ENCODE measurements around the gene MYO6. TPM values are rescaled to one million over a fixed set of nuclear protein-coding genes. Genes with fewer than 3 reads are reported as not detected.

The MYO6 gene
- total RNA-seq, 2 experiments from 2014 or later, result not detected

DNA sequence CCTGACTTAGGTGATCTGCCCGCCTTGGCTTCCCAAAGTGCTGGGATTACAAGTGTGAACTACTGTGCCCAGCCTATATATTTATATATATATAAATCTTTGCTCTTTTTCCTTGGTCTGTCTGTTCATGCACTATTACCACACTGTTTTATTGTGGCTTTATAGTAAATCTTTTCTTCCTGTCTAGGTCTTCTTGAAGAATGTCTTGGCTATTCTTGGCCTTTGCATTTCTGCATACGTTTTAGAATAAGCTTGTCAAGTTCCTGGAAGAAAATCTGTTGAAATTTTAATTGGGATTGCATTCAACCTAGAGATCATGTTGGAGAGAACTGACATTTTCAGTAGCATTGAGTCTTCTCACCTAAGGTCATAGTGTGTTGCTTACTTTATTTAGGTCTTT is 37.1 kb downstream of the MYO6 start:
- POLR2A ChIA-PET, result no interaction called here
- no TSS peak for BruUV-seq (replicated peaks)
- no peak overlapping the region for H3K4me2 ChIP-seq (ENCODE audit: low read length)
- CTCF ChIA-PET (ENCODE audit: unreplicated experiment), result no interaction called here
- intact Hi-C loops (cut with micrococcal nuclease; ENCODE audit: unreplicated experiment), result no loop called here
- no peaks in the 10 kb centered on the region for H3K9me2 ChIP-seq (ENCODE audit: insufficient read depth, low read length)
- TF ChIP-seq, protein P1, sequence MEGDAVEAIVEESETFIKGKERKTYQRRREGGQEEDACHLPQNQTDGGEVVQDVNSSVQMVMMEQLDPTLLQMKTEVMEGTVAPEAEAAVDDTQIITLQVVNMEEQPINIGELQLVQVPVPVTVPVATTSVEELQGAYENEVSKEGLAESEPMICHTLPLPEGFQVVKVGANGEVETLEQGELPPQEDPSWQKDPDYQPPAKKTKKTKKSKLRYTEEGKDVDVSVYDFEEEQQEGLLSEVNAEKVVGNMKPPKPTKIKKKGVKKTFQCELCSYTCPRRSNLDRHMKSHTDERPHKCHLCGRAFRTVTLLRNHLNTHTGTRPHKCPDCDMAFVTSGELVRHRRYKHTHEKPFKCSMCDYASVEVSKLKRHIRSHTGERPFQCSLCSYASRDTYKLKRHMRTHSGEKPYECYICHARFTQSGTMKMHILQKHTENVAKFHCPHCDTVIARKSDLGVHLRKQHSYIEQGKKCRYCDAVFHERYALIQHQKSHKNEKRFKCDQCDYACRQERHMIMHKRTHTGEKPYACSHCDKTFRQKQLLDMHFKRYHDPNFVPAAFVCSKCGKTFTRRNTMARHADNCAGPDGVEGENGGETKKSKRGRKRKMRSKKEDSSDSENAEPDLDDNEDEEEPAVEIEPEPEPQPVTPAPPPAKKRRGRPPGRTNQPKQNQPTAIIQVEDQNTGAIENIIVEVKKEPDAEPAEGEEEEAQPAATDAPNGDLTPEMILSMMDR (conservative IDR thresholded peaks at IDR 0.05; ENCODE audit: low read length), result no peak
- TF ChIP-seq EZH2phosphoT487 (IDR thresholded peaks at IDR 0.05; ENCODE audit: borderline replicate concordance, low read depth, low read length), result no peak
- H3K27ac ChIP-seq (ENCODE audit: low read depth, low read length, poor library complexity, severe bottlenecking), result no peak overlapping the region
- no peaks in the 10 kb centered on the region for H3K79me2 ChIP-seq (ENCODE audit: insufficient read depth, low read depth, low read length)
- H3K9me3 ChIP-seq (ENCODE audit: low read length), result no peaks in the 10 kb centered on the region
- DNase-seq (ENCODE audit: low spot score), result no peak
- H2AFZ ChIP-seq (ENCODE audit: low read length), result no peak overlapping the region
- H3K4me3 ChIP-seq (ENCODE audit: low read depth, low read length, poor library complexity, severe bottlenecking), result no peak overlapping the region
- H3K36me3 ChIP-seq (ENCODE audit: insufficient read depth, low read length), result no peaks in the 10 kb centered on the region
- H4K20me1 ChIP-seq (ENCODE audit: insufficient read depth, low read length), result no peaks in the 10 kb centered on the region
- no peaks in the 10 kb centered on the region for H3K4me1 ChIP-seq (ENCODE audit: insufficient read depth, low read length, poor library complexity, severe bottlenecking)

DNA sequence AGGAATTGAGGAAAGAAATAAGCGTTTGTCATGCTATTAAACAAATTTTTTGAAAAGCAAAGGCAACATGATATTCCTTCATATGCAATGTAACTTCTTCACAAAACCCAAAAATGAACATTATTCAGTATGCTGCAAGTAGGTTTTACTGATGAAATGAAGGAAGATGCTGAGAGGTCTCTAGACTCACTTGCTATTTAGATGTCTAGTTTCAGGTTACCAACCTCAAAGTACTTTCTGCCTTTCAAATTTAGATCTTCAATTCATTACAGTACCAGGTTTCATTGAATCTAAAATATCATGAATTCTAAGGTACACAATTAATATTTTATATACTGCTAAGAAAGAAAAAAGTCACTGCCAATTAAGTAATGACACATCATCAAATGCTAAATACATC is 39.9 kb downstream of the MYO6 start:
- H3K4me3 ChIP-seq (ENCODE audit: low read depth, low read length, poor library complexity, severe bottlenecking), result no peak overlapping the region
- TF ChIP-seq, protein P1 (conservative IDR thresholded peaks at IDR 0.05; ENCODE audit: low read length), result no peak
- TF ChIP-seq EZH2phosphoT487 (IDR thresholded peaks at IDR 0.05; ENCODE audit: borderline replicate concordance, low read depth, low read length), result no peak
- no peaks in the 10 kb centered on the region for H3K4me1 ChIP-seq (ENCODE audit: insufficient read depth, low read length, poor library complexity, severe bottlenecking)
- intact Hi-C loops (cut with micrococcal nuclease; ENCODE audit: unreplicated experiment), result no loop called here
- H3K79me2 ChIP-seq (ENCODE audit: insufficient read depth, low read depth, low read length), result no peaks in the 10 kb centered on the region
- H4K20me1 ChIP-seq (ENCODE audit: insufficient read depth, low read length), result no peaks in the 10 kb centered on the region
- no peaks in the 10 kb centered on the region for H3K9me2 ChIP-seq (ENCODE audit: insufficient read depth, low read length)
- DNase-seq (ENCODE audit: low spot score), result no peak
- ChIA-PET CTCF (ENCODE audit: unreplicated experiment) (no interaction called here), POLR2A (no interaction called here)
- H3K9me3 ChIP-seq (ENCODE audit: low read length), result no peaks in the 10 kb centered on the region
- BruUV-seq (replicated peaks), result no TSS peak
- no peak overlapping the region for H3K27ac ChIP-seq (ENCODE audit: low read depth, low read length, poor library complexity, severe bottlenecking)
- no peaks in the 10 kb centered on the region for H3K36me3 ChIP-seq (ENCODE audit: insufficient read depth, low read length)
- H2AFZ ChIP-seq (ENCODE audit: low read length), result no peak overlapping the region
- no peak overlapping the region for H3K4me2 ChIP-seq (ENCODE audit: low read length)

DNA sequence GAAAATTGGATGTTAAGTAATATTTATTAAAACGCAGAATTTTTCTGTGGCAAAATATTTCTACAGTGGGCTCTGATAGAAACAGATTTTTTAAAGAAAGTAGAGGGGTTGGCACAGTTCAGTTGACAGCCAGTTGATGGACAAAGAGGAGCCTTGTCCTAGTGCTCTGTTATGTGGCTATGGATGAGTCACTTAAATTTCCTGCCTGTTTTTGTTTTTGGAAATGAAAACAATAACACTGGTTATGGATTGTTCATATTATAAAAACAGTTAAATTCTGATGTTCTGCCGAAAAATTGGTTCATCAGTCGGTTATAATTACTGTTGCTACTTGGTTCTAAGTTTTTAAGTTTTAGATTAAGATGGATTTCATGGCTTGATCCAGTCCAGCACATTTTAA is 42.8 kb downstream of the MYO6 start:
- Histone ChIP-seq H3K9me2 (ENCODE audit: insufficient read depth, low read length) (no peaks in the 10 kb centered on the region), H3K79me2 (ENCODE audit: insufficient read depth, low read depth, low read length) (no peaks in the 10 kb centered on the region), H4K20me1 (ENCODE audit: insufficient read depth, low read length) (no peaks in the 10 kb centered on the region), H3K9me3 (ENCODE audit: low read length) (no peaks in the 10 kb centered on the region), H3K4me1 (ENCODE audit: insufficient read depth, low read length, poor library complexity, severe bottlenecking) (no peaks in the 10 kb centered on the region), H3K4me2 (ENCODE audit: low read length) (no peak overlapping the region), H3K4me3 (ENCODE audit: low read depth, low read length, poor library complexity, severe bottlenecking) (no peak overlapping the region), H3K27ac (ENCODE audit: low read depth, low read length, poor library complexity, severe bottlenecking) (no peak overlapping the region), H3K36me3 (ENCODE audit: insufficient read depth, low read length) (no peaks in the 10 kb centered on the region), H2AFZ (ENCODE audit: low read length) (no peak overlapping the region)
- no peak for DNase-seq (ENCODE audit: low spot score)
- no TSS peak for BruUV-seq (replicated peaks)
- ChIA-PET CTCF (ENCODE audit: unreplicated experiment) (no interaction called here), POLR2A (interaction anchor here (0.7 kb wide), 1 partner anchor 9 kb away, joined by 3 read pairs; no protein-coding TSS in a partner anchor)
- intact Hi-C loops (cut with micrococcal nuclease; ENCODE audit: unreplicated experiment), result no loop called here
- no peak for TF ChIP-seq EZH2phosphoT487 (IDR thresholded peaks at IDR 0.05; ENCODE audit: borderline replicate concordance, low read depth, low read length)
- TF ChIP-seq, protein P1 (conservative IDR thresholded peaks at IDR 0.05; ENCODE audit: low read length), result no peak

All from OCI-LY7 (cell line).